Left ventricle myocardium inferior (tissue), 1 donor: ENCODE data around the gene PIK3C2G. TPM values are rescaled to one million over a fixed set of nuclear protein-coding genes. Genes with fewer than 3 reads are reported as not detected.

Experiments
- DNase-seq: peaks from one replicate; pipeline ENCODE4 v3.0.0-alpha.2; 2020
- H3K27ac ChIP-seq: fragments of 200-600 bp; replicated peaks from 2 replicates; pipeline ENCODE4 v1.8.0; 2021
- H3K27me3 ChIP-seq: fragments of 200-600 bp; 2 replicates; pipeline ENCODE4 v1.8.0; 2021; ENCODE audit warnings: low read depth
- H3K36me3 ChIP-seq: fragments of 200-600 bp; 2 replicates; pipeline ENCODE4 v1.8.0; 2021
- H3K4me1 ChIP-seq: fragments of 200-600 bp; 2 replicates; pipeline ENCODE4 v1.8.0; 2021
- H3K4me3 ChIP-seq: fragments of 200-600 bp; 2 replicates; pipeline ENCODE4 v1.8.0; 2021; ENCODE audit warnings: mild to moderate bottlenecking, moderate library complexity
- H3K9me3 ChIP-seq: fragments of 200-600 bp; replicated peaks from 2 replicates; pipeline ENCODE4 v1.8.0; 2021
- CTCF ChIP-seq: fragments of 200-600 bp; IDR thresholded peaks from 2 replicates; pipeline ENCODE4 v1.8.0; 2021; ENCODE audit warnings: antibody characterized with exemption, mild to moderate bottlenecking, borderline replicate concordance
- intact Hi-C: fragments of 100-400 bp; cut with micrococcal nuclease; formaldehyde crosslinking; loops from one replicate; pipeline ENCODE4 v1.11.0; 2022
- total RNA-seq: library from RNA; stranded (reverse); fragmentation: NEBNext Ultra II Directional; extraction: Animal tissue kit (Norgen Biotek cat#: 25700); gene quantifications from one replicate; pipeline ENCODE4 v1.2.1, GENCODE V29; 2021
- donor health status: DM: no; HTN: yes; CAD: no; lungs with severe emphysema.

PIK3C2G gene
- total RNA-seq, 1 donor from 2014 or later, result not detected

- Histone ChIP-seq H3K27ac (no peak overlapping the region), H3K27me3 (no peaks in the 10 kb centered on the region), H3K9me3 (peaks cover 14% of the 10 kb centered on the region), H3K36me3 (no peaks in the 10 kb centered on the region), H3K4me3 (peak overlapping the region; percentile 4), H3K4me1 (no peaks in the 10 kb centered on the region)
- TF ChIP-seq CTCF, result no peak
- no peak for DNase-seq
- intact Hi-C loops, result no loop called here
Observed at GRCh38 chr12:18290386-18290785, 29.1 kb downstream of the PIK3C2G start.

DNA sequence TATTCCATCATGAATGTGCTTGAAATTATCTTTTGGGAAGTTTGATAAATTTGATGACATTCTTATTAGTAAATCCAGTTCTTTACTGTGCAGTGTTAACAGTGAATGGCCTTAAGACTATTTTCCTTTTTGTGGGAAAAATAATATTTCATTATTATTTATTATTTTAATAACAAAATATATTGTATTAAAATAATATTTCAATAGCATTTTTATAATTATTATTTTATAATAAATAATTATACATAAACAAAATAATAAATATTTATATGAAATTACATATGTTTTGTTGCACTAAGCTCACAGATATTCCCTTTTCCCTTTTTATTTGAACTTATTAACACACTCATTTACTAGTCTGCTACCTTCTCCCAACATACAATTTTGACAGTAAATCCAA, 33.6 kb downstream of the PIK3C2G start:
- intact Hi-C loops, result no loop called here
- H3K27me3 ChIP-seq, result no peaks in the 10 kb centered on the region
- no peaks in the 10 kb centered on the region for H3K36me3 ChIP-seq
- H3K27ac ChIP-seq, result no peak overlapping the region
- no peak for TF ChIP-seq CTCF
- H3K4me1 ChIP-seq, result no peaks in the 10 kb centered on the region
- H3K4me3 ChIP-seq, result no peak overlapping the region
- peaks cover 2% of the 10 kb centered on the region for H3K9me3 ChIP-seq
- DNase-seq, result no peak

DNA sequence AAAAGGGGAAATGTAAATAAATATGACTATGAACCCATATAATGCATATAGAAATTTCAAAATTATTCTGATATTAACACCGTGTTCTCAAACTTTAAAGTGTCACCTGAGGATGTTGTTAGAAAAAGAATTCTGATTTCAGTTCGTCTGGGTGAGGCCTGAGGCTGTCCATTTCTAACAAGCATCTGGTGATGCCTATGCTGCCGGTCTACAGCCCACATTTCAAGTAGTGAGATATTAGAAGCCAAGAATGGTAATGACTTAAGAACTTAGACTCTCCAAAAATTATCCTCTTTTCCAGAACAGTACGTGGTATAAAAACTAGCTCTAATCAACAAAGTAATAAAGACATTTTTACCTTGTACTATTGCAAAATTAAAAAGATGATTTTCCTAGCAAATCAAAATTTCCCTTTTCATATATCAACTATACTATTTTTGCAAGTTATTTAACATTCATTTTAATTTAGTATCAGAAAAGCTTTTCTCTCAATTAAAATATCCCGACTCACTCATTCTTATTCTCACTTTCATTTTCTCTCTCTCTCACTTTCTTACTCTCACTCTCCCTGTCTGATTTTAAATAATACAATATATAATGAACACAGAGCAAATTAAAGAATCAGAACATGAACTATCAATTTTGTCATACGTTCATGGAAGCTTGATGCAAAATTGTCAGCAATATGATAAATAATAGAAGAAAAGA, 35.0 kb downstream of the PIK3C2G start:
- no peaks in the 10 kb centered on the region for H3K4me1 ChIP-seq
- no peaks in the 10 kb centered on the region for H3K27me3 ChIP-seq
- no peak for DNase-seq
- no peak for TF ChIP-seq CTCF
- peak overlapping the region; percentile 49 for H3K4me3 ChIP-seq
- H3K27ac ChIP-seq, result peak overlapping the region; percentile 52
- peaks cover 17% of the 10 kb centered on the region for H3K9me3 ChIP-seq
- intact Hi-C loops, result no loop called here
- H3K36me3 ChIP-seq, result no peaks in the 10 kb centered on the region

GRCh38 chr12:18296909-18297280, 35.6 kb downstream of the PIK3C2G start:
- H3K27ac ChIP-seq, result peak overlapping the region; percentile 52
- H3K36me3 ChIP-seq, result no peaks in the 10 kb centered on the region
- no peak for TF ChIP-seq CTCF
- DNase-seq, result no peak
- intact Hi-C loops, result no loop called here
- H3K27me3 ChIP-seq, result no peaks in the 10 kb centered on the region
- H3K4me1 ChIP-seq, result no peaks in the 10 kb centered on the region
- peak overlapping the region; percentile 49 for H3K4me3 ChIP-seq
- peaks cover 22% of the 10 kb centered on the region for H3K9me3 ChIP-seq

GRCh38 chr12:18297902-18298301, 36.6 kb downstream of the PIK3C2G start:
- no peak overlapping the region for H3K27ac ChIP-seq
- no peaks in the 10 kb centered on the region for H3K36me3 ChIP-seq
- intact Hi-C loops, result no loop called here
- TF ChIP-seq CTCF, result no peak
- H3K9me3 ChIP-seq, result peaks cover 28% of the 10 kb centered on the region
- H3K4me1 ChIP-seq, result no peaks in the 10 kb centered on the region
- H3K27me3 ChIP-seq, result no peaks in the 10 kb centered on the region
- DNase-seq, result no peak
- no peak overlapping the region for H3K4me3 ChIP-seq
